ENCODE data around the gene CROT.

The CROT gene

GRCh38 chr7:87424075-87424474 is 78.6 kb downstream of the CROT start:
- DNase-seq (ENCODE audit: extremely low read depth, low read depth) = no peak
- no peak for TF ChIP-seq CTCF (IDR thresholded peaks at IDR 0.05; ENCODE audit: low read depth, low read length, missing control alignments)
- no peak overlapping the region for H3K4me3 ChIP-seq (replicated peaks; ENCODE audit: low read depth, low read length)

DNA sequence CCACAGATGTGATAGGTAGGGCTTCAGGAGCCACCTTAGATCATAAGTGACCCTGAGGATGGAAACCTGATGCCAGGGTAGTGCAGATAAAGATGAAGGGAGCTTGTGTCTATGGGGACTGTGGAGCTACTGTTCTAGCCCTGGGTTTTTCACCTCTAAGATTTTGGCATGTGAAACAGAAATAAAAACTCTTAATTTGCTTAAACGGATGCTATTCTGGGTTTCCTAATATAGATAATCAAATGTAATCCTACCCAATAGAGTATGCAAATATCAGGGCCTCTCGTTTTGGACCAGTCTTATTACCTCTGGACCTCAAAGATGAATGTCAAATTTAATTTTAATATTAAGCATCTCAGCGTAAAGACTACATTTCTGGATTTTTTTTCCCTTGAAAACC is 80.7 kb downstream of the CROT start:
- DNase-seq (ENCODE audit: extremely low read depth, low read depth) = no peak
- H3K4me3 ChIP-seq (replicated peaks; ENCODE audit: low read depth, low read length) = no peak overlapping the region
- TF ChIP-seq CTCF (IDR thresholded peaks at IDR 0.05; ENCODE audit: low read depth, low read length, missing control alignments) = no peak

GRCh38 chr7:87427288-87427687 is 81.8 kb downstream of the CROT start:
- no peak overlapping the region for H3K4me3 ChIP-seq (replicated peaks; ENCODE audit: low read depth, low read length)
- no peak for TF ChIP-seq CTCF (IDR thresholded peaks at IDR 0.05; ENCODE audit: low read depth, low read length, missing control alignments)
- DNase-seq (ENCODE audit: extremely low read depth, low read depth) = no peak

DNA sequence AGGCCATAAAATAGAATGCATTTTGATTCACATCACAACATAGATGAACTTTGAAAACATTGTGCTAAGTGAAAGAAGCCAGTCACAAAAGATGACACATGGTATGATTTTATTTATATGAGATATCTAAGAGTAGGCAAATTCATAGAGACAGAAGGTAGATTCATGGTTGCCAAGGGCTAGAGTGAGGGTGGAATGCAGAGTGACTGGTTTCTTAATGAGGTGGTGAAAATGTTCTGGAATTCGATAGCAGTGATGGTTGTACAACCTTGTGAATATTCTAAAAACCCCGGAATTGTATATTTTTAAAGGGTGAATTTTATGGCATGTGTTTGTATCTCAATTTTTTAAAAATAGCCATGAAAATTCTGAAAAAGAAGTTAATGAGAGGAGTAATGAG is 87.1 kb downstream of the CROT start:
- no peak for TF ChIP-seq CTCF (IDR thresholded peaks at IDR 0.05; ENCODE audit: low read depth, low read length, missing control alignments)
- H3K4me3 ChIP-seq (replicated peaks; ENCODE audit: low read depth, low read length) = no peak overlapping the region
- no peak for DNase-seq (ENCODE audit: extremely low read depth, low read depth)

- DNase-seq (ENCODE audit: extremely low read depth, low read depth) = no peak
- H3K4me3 ChIP-seq (replicated peaks; ENCODE audit: low read depth, low read length) = no peak overlapping the region
- no peak for TF ChIP-seq CTCF (IDR thresholded peaks at IDR 0.05; ENCODE audit: low read depth, low read length, missing control alignments)
These were observed 90.1 kb downstream of the CROT start for GRCh38 chr7:87435546-87435945.

DNA sequence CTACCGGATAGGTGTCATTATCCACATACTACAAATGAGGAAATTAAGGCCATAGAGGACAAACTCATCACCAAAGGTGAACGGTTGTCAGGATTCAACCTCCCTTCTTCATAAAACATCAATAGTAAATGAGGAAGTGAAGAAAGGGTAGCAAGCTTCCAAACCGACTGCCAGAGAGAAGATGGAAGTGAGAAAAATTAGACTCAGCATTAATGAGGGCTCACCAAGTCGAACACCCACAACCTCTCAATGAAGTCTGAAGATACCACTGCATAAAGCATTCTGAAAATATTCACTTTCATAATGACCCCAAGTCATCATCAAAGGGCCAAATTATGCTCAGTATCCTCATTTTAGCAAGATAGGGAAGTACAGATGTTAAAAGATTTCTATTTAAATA is 100.4 kb downstream of the CROT start:
- DNase-seq (ENCODE audit: extremely low read depth, low read depth) = no peak
- no peak overlapping the region for H3K4me3 ChIP-seq (replicated peaks; ENCODE audit: low read depth, low read length)
- TF ChIP-seq CTCF (IDR thresholded peaks at IDR 0.05; ENCODE audit: low read depth, low read length, missing control alignments) = no peak

GRCh38 chr7:87447116-87447635 is 101.7 kb downstream of the CROT start:
- no peak for TF ChIP-seq CTCF (IDR thresholded peaks at IDR 0.05; ENCODE audit: low read depth, low read length, missing control alignments)
- DNase-seq (ENCODE audit: extremely low read depth, low read depth) = no peak
- no peak overlapping the region for H3K4me3 ChIP-seq (replicated peaks; ENCODE audit: low read depth, low read length)

All from HFF-Myc (cell line).